Upper lobe of left lung (tissue), 4 donors: ENCODE data around the gene SRPX.

Source experiments
- POLR2A ChIP-seq, 4 donors: fragments of 450-650 bp; IDR thresholded peaks; one replicate each; pipeline ENCODE4 v1.5.1; 2016 to 2017; ENCODE audit warnings: antibody characterized with exemption in 4 of 4, mild to moderate bottlenecking in 2 of 4
- POLR2AphosphoS5 ChIP-seq, 2 donors: sonication (generic); formaldehyde crosslinking; IDR thresholded peaks; one replicate each; pipeline ENCODE4 v1.5.1; 2017; ENCODE audit warnings: antibody characterized with exemption in 2 of 2
- TF ChIP-seq, protein P1 (sequence below), 6 experiments: fragments of 450-650 bp in 4 of 6; fragments of 200-600 bp in 2 of 6; sonication (generic) in 2 of 6; IDR thresholded peaks; one replicate each; pipeline ENCODE4 v1.5.1; 2016 to 2019; ENCODE audit warnings: antibody characterized with exemption in 6 of 6

DNA sequence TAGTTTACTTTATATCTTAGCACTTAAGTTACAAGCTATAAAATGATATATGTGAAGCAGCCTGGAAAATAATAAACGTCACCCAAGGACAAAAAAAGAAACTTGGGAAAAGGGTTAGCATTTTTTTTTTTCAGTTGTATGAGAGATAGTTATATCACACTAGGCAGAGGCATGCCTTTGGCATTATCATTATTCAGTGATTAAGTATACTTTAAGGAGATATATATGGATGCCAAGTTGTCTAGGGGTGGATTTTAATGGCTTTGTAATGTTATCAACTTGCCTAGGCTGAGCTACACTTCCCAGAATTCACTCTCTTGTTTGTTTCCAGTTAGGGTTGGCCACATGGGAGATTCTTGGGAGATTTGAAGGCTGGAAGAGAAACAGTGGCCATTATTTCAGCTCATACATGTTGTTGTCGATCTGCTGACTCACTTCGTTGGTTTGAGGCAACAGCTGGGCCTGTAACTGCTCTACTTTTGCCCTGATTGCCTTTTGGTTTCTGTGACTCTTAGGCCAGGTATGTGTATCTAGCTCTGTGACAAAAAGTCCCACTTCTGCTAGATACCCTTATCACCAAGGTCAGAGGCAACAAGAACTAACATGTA, 11.5 kb upstream of the SRPX start:
- TF ChIP-seq POLR2A (IDR thresholded peaks at IDR 0.05) (no peak), POLR2AphosphoS5 (IDR thresholded peaks at IDR 0.05) (no peak)
- TF ChIP-seq, protein P1, sequence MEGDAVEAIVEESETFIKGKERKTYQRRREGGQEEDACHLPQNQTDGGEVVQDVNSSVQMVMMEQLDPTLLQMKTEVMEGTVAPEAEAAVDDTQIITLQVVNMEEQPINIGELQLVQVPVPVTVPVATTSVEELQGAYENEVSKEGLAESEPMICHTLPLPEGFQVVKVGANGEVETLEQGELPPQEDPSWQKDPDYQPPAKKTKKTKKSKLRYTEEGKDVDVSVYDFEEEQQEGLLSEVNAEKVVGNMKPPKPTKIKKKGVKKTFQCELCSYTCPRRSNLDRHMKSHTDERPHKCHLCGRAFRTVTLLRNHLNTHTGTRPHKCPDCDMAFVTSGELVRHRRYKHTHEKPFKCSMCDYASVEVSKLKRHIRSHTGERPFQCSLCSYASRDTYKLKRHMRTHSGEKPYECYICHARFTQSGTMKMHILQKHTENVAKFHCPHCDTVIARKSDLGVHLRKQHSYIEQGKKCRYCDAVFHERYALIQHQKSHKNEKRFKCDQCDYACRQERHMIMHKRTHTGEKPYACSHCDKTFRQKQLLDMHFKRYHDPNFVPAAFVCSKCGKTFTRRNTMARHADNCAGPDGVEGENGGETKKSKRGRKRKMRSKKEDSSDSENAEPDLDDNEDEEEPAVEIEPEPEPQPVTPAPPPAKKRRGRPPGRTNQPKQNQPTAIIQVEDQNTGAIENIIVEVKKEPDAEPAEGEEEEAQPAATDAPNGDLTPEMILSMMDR (IDR thresholded peaks at IDR 0.05), result no peak
